Mesendoderm (in vitro differentiated cells): ENCODE data around the gene KAT8.

Source experiments
- DNase-seq: peaks from one replicate; pipeline ENCODE4 v3.0.0; 2013
- H2AK5ac ChIP-seq: 2 replicates; pipeline ENCODE4 v1.6.1; 2013; ENCODE audit warnings: low read length, inconsistent platforms
- H2BK120ac ChIP-seq: 2 replicates; pipeline ENCODE4 v1.6.1; 2013; ENCODE audit warnings: low read depth, mild to moderate bottlenecking, low read length, moderate library complexity, mixed read lengths
- H2BK15ac ChIP-seq: replicated peaks from 2 replicates; pipeline ENCODE4 v1.6.1; 2013; ENCODE audit warnings: low read depth, mild to moderate bottlenecking, moderate library complexity
- H2BK5ac ChIP-seq: 2 replicates; pipeline ENCODE4 v1.6.1; 2013; ENCODE audit warnings: low read length, inconsistent platforms
- H3K18ac ChIP-seq: 2 replicates; pipeline ENCODE4 v1.6.1; 2013; ENCODE audit warnings: mild to moderate bottlenecking, low read length, mixed read lengths
- H3K23ac ChIP-seq: one replicate; pipeline ENCODE4 v1.6.1; 2013; ENCODE audit warnings: low read length
- H3K27ac ChIP-seq: 2 replicates; pipeline ENCODE4 v1.5.1; 2013; ENCODE audit warnings: low read depth, mild to moderate bottlenecking, inconsistent platforms, low read length, moderate library complexity
- H3K27me3 ChIP-seq: 2 replicates; pipeline ENCODE4 v1.6.1; 2013; ENCODE audit warnings: low read length, control low read depth, mild to moderate bottlenecking, inconsistent platforms; ENCODE audit not compliant: insufficient read depth, poor library complexity
- H3K36me3 ChIP-seq: 2 replicates; pipeline ENCODE4 v1.6.1; 2013; ENCODE audit warnings: low read length, inconsistent platforms; ENCODE audit not compliant: control insufficient read depth, insufficient read depth
- H3K4ac ChIP-seq: one replicate; pipeline ENCODE4 v1.6.1; 2013; ENCODE audit warnings: low read depth, mild to moderate bottlenecking, low read length, moderate library complexity
- H3K4me1 ChIP-seq: 2 replicates; pipeline ENCODE4 v1.6.1; 2013; ENCODE audit warnings: low read depth, low read length, inconsistent platforms; ENCODE audit not compliant: control insufficient read depth
- H3K4me2 ChIP-seq: 2 replicates; pipeline ENCODE4 v1.6.1; 2013; ENCODE audit warnings: low read length
- H3K4me3 ChIP-seq: 2 replicates; pipeline ENCODE4 v1.5.1; 2013; ENCODE audit warnings: mild to moderate bottlenecking, low read length
- H3K56ac ChIP-seq: one replicate; pipeline ENCODE4 v1.6.1; 2013; ENCODE audit warnings: low read length
- H3K79me1 ChIP-seq: 2 replicates; pipeline ENCODE4 v1.6.1; 2013; ENCODE audit warnings: low read length, inconsistent platforms
- H3K79me2 ChIP-seq: 2 replicates; pipeline ENCODE4 v1.6.1; 2013; ENCODE audit warnings: mild to moderate bottlenecking, low read length; ENCODE audit not compliant: control insufficient read depth, insufficient read depth
- H3K9ac ChIP-seq: 2 replicates; pipeline ENCODE4 v1.6.1; 2013; ENCODE audit warnings: low read length, inconsistent platforms
- H4K5ac ChIP-seq: one replicate; pipeline ENCODE4 v1.6.1; 2013; ENCODE audit warnings: low read length
- H4K8ac ChIP-seq: one replicate; pipeline ENCODE4 v1.6.1; 2013; ENCODE audit warnings: low read depth, mild to moderate bottlenecking, control low read depth, low read length, moderate library complexity
- WGBS: extraction: QIAGEN DNeasy Blood & Tissue Kit; methylation state at CpG from one replicate; pipeline ENCODE4 v1.1.7; 2013; ENCODE audit warnings: low lambda C conversion rate, missing lambda C conversion rate; ENCODE audit not compliant: insufficient coverage; ENCODE audit errors: extremely low coverage; 5-methylcytosine and 5-hydroxymethylcytosine counted together

KAT8 gene

GRCh38 chr16:31133046-31133501 lies 15.6 kb downstream of the KAT8 start:
- H3K4me1 ChIP-seq: peaks cover 3% of the 10 kb centered on the region

GRCh38 chr16:31134091-31134571 lies 16.7 kb downstream of the KAT8 start:
- peak overlapping the region; percentile 96 for H3K9ac ChIP-seq
- no peak overlapping the region for H3K4ac ChIP-seq
- H2AK5ac ChIP-seq: no peak overlapping the region
- no peak overlapping the region for H2BK15ac ChIP-seq
- peak overlapping the region; percentile 51 for H3K4me2 ChIP-seq
- no peak overlapping the region for H2BK5ac ChIP-seq
- H3K79me2 ChIP-seq: peaks cover 17% of the 10 kb centered on the region
- no peaks in the 10 kb centered on the region for H3K27me3 ChIP-seq
- DNase-seq: peak; percentile 27
- H4K5ac ChIP-seq: no peak overlapping the region
- H3K79me1 ChIP-seq: peaks cover 16% of the 10 kb centered on the region
- H3K4me1 ChIP-seq: peaks cover 12% of the 10 kb centered on the region
- peak overlapping the region; percentile 94 for H3K56ac ChIP-seq
- no CpG with 5 or more reads among the region's 5 CpGs for WGBS
- H3K4me3 ChIP-seq: no peak overlapping the region
- H3K27ac ChIP-seq: no peak overlapping the region
- no peak overlapping the region for H2BK120ac ChIP-seq
- no peak overlapping the region for H3K23ac ChIP-seq
- peaks cover 2% of the 10 kb centered on the region for H3K36me3 ChIP-seq
- no peak overlapping the region for H3K18ac ChIP-seq
- H4K8ac ChIP-seq: no peak overlapping the region

More at GRCh38 chr16:31133046-31133501, 15.6 kb downstream of the KAT8 start:
- no peak for DNase-seq
- no peak overlapping the region for H2BK15ac ChIP-seq
- no peak overlapping the region for H3K23ac ChIP-seq
- no peak overlapping the region for H2BK5ac ChIP-seq
- H4K5ac ChIP-seq: no peak overlapping the region
- H3K4me3 ChIP-seq: no peak overlapping the region
- H3K9ac ChIP-seq: no peak overlapping the region
- H2AK5ac ChIP-seq: no peak overlapping the region
- WGBS: no CpG with 5 or more reads among the region's 6 CpGs
- H3K27me3 ChIP-seq: no peaks in the 10 kb centered on the region
- H2BK120ac ChIP-seq: no peak overlapping the region
- no peak overlapping the region for H4K8ac ChIP-seq
- no peak overlapping the region for H3K56ac ChIP-seq
- no peak overlapping the region for H3K18ac ChIP-seq
- no peak overlapping the region for H3K4me2 ChIP-seq
- H3K79me2 ChIP-seq: peaks cover 17% of the 10 kb centered on the region
- H3K36me3 ChIP-seq: peaks cover 4% of the 10 kb centered on the region
- peaks cover 16% of the 10 kb centered on the region for H3K79me1 ChIP-seq
- H3K4ac ChIP-seq: no peak overlapping the region
- no peak overlapping the region for H3K27ac ChIP-seq

GRCh38 chr16:31134625-31135534 lies 17.4 kb downstream of the KAT8 start:
- H3K56ac ChIP-seq: peak overlapping the region; percentile 94
- peaks cover 17% of the 10 kb centered on the region for H3K79me2 ChIP-seq
- H2BK5ac ChIP-seq: peak overlapping the region; percentile 70
- H3K4me3 ChIP-seq: peak overlapping the region; percentile 78
- peak overlapping the region; percentile 96 for H3K9ac ChIP-seq
- no CpG with 5 or more reads among the region's 18 CpGs for WGBS
- peaks cover 2% of the 10 kb centered on the region for H3K36me3 ChIP-seq
- peaks cover 16% of the 10 kb centered on the region for H3K79me1 ChIP-seq
- peak overlapping the region; percentile 74 for H3K27ac ChIP-seq
- no peak overlapping the region for H4K5ac ChIP-seq
- peaks cover 15% of the 10 kb centered on the region for H3K4me1 ChIP-seq
- H2AK5ac ChIP-seq: no peak overlapping the region
- DNase-seq: peak; percentile 93
- H3K27me3 ChIP-seq: no peaks in the 10 kb centered on the region
- no peak overlapping the region for H4K8ac ChIP-seq
- H3K4ac ChIP-seq: peak overlapping the region; percentile 87
- H3K18ac ChIP-seq: peak overlapping the region; percentile 83
- H3K23ac ChIP-seq: no peak overlapping the region
- peak overlapping the region; percentile 51 for H3K4me2 ChIP-seq
- no peak overlapping the region for H2BK120ac ChIP-seq
- H2BK15ac ChIP-seq: no peak overlapping the region

GRCh38 chr16:31135535-31136286 lies 18.2 kb downstream of the KAT8 start, which contains the start of gene PRSS8:
Gene PRSS8, minus strand, starts transcription at chr16:31135727. Its CDS starts 229 bp downstream, at chr16:31135498.
- H4K8ac ChIP-seq: no peak within 1 kb of the TSS
- peak within 1 kb of the TSS; percentile 96 for H3K9ac ChIP-seq
- peak within 1 kb of the TSS; percentile 94 for H3K56ac ChIP-seq
- H2BK120ac ChIP-seq: no peak within 1 kb of the TSS
- no peaks in the 10 kb centered on the region for H3K27me3 ChIP-seq
- H3K4me3 ChIP-seq: peak within 1 kb of the TSS; percentile 78
- H3K79me2 ChIP-seq: peaks cover 17% of the 10 kb centered on the region
- H3K4ac ChIP-seq: peak within 1 kb of the TSS; percentile 87
- no peak within 1 kb of the TSS for H3K23ac ChIP-seq
- peak within 1 kb of the TSS; percentile 83 for H3K18ac ChIP-seq
- WGBS: no CpG with 5 or more reads among the region's 22 CpGs
- peaks cover 2% of the 10 kb centered on the region for H3K36me3 ChIP-seq
- H2BK5ac ChIP-seq: peak within 1 kb of the TSS; percentile 70
- H3K4me2 ChIP-seq: peak within 1 kb of the TSS; percentile 51
- H3K4me1 ChIP-seq: peaks cover 15% of the 10 kb centered on the region
- H2AK5ac ChIP-seq: peak within 1 kb of the TSS; percentile 93
- no peak within 1 kb of the TSS for H4K5ac ChIP-seq
- H3K79me1 ChIP-seq: peaks cover 16% of the 10 kb centered on the region
- DNase-seq: peak; percentile 64
- H2BK15ac ChIP-seq: no peak within 1 kb of the TSS
- H3K27ac ChIP-seq: peak within 1 kb of the TSS; percentile 74

GRCh38 chr16:31136287-31136662 lies 18.8 kb downstream of the KAT8 start:
- H3K27me3 ChIP-seq: no peaks in the 10 kb centered on the region
- no peak overlapping the region for H2BK5ac ChIP-seq
- H3K18ac ChIP-seq: no peak overlapping the region
- H3K56ac ChIP-seq: peak overlapping the region; percentile 15
- H3K27ac ChIP-seq: no peak overlapping the region
- no peak overlapping the region for H2BK120ac ChIP-seq
- peaks cover 16% of the 10 kb centered on the region for H3K79me1 ChIP-seq
- no peak overlapping the region for H3K4me2 ChIP-seq
- no peak for DNase-seq
- no peak overlapping the region for H3K4ac ChIP-seq
- WGBS: no CpG with 5 or more reads among the region's 6 CpGs
- no peak overlapping the region for H2BK15ac ChIP-seq
- H3K4me3 ChIP-seq: no peak overlapping the region
- no peak overlapping the region for H3K23ac ChIP-seq
- peaks cover 2% of the 10 kb centered on the region for H3K36me3 ChIP-seq
- H4K8ac ChIP-seq: no peak overlapping the region
- peaks cover 17% of the 10 kb centered on the region for H3K79me2 ChIP-seq
- H4K5ac ChIP-seq: no peak overlapping the region
- peaks cover 15% of the 10 kb centered on the region for H3K4me1 ChIP-seq
- no peak overlapping the region for H2AK5ac ChIP-seq
- no peak overlapping the region for H3K9ac ChIP-seq
